GM19395 (cell line): ENCODE results near the gene TNS2.
"Not testable (repeated sequence)": the region's sequence is repeated elsewhere in the genome, so short reads cannot be mapped to it uniquely, and the experiment has no call there.

ENCODE experiments used
- ATAC-seq: cut with Tn5 transposase; IDR thresholded peaks from one replicate; pipeline ENCODE4 v1.9.1; 2021; ENCODE audit warnings: mild to moderate bottlenecking, moderate library complexity; ENCODE audit not compliant: unreplicated experiment

Gene TNS2

DNA sequence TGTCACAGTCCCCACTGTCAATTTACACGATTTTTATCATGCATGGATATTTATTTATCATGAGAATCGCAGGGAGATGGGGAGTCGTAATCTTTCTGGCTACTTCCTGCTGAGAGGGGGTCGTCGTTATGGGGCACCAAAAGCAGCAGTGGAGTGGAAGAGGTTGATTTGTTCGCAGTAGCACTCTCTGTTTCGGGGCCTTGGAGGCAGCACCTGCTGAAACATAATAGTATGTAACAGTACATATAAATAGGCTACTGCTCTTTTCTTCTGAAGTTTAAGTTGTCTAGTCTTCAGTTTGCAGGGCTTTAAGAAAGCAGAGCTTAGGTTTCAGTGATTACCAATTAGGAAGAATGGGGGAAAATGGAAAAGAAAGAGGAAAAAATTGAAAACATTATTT lies 57.3 kb downstream of the TNS2 start:
- ATAC-seq, result no peak

DNA sequence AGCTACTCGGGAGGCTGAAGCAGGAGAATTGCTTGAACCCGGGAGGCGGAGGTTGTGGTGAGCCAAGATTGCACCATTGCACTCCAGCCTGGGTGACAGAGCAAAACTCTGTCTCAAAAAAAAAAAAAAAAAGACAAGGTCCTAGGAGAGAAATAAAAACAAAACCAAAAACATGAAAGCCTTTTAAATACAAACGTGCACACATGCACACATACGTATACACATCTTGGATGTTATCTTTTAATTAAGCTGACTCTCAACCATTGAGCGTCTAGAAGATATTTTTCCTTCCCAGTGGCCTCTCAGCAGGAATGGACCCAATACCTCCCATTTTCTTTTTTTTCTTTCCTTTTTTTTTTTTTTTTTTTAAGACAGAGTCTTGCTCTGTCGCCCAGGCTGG lies 62.6 kb downstream of the TNS2 start:
- not testable (repeated sequence) for ATAC-seq

DNA sequence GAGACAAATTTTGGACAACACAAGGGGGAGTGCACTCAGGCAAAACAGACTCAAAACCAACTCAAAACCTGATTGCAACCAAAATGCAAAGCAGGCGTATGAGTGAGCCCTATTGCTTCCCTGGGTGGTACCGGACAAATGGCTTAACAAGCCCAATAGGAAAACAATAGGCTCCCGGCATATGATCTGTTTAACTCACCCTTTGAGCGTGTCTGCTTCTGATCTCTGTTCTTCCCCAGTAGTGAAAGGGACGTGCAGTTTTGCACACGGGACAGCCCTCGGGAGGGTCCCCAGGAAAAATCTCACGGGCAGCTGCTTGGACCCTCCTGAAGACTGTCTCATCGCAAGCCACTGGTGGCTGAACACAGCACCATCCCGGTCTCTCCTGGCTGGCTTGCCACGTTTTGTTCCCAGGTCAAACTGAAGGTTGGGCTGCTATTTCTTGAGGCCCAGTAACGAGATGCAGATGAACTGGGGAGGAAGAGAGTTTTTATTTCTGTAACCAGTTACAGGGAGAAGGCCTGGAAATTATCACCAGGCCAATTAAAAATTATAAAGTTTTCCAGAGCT lies 63.4 kb downstream of the TNS2 start:
- no peak for ATAC-seq

DNA sequence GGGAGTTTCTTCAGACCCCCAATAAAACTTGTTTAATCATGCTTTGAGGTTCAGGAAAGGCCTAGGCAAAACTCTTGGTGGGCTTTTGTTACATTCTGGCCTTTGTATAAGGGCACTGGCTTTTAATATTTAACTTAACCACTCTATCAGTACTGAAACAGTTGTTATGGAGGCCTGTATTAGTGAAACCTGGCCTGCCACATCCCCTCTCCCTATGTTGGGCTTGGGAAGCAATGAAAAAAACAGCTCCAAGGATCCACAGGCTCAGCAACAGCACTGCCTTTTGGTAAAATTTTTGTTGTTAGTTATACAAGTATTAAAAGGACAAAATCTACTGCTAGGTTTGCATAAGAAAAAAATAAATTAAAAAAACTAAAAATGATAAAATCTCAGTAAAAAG lies 64.1 kb downstream of the TNS2 start:
- ATAC-seq, result no peak
